GM18505 (cell line): ENCODE results near the gene NDUFAF3.
A peak's percentile ranks its signal among the peaks of the same experiment; 100 is the strongest.

ENCODE experiments used
- ATAC-seq: cut with Tn5 transposase; IDR thresholded peaks from one replicate; pipeline ENCODE4 v1.9.1; 2021; ENCODE audit not compliant: unreplicated experiment
- POLR2A ChIP-seq: IDR thresholded peaks from 4 replicates; pipeline ENCODE4 v1.6.1; 2011; ENCODE audit warnings: borderline replicate concordance; ENCODE audit not compliant: insufficient read depth, insufficient read length; ENCODE audit errors: extremely low read depth

NDUFAF3 gene

GRCh38 chr3:49027634-49028033, 5.7 kb downstream of the NDUFAF3 start:
- peak; percentile 16 for TF ChIP-seq POLR2A
- ATAC-seq, result no peak

GRCh38 chr3:49028298-49028672, 6.4 kb downstream of the NDUFAF3 start:
- ATAC-seq, result no peak
- TF ChIP-seq POLR2A, result no peak

DNA sequence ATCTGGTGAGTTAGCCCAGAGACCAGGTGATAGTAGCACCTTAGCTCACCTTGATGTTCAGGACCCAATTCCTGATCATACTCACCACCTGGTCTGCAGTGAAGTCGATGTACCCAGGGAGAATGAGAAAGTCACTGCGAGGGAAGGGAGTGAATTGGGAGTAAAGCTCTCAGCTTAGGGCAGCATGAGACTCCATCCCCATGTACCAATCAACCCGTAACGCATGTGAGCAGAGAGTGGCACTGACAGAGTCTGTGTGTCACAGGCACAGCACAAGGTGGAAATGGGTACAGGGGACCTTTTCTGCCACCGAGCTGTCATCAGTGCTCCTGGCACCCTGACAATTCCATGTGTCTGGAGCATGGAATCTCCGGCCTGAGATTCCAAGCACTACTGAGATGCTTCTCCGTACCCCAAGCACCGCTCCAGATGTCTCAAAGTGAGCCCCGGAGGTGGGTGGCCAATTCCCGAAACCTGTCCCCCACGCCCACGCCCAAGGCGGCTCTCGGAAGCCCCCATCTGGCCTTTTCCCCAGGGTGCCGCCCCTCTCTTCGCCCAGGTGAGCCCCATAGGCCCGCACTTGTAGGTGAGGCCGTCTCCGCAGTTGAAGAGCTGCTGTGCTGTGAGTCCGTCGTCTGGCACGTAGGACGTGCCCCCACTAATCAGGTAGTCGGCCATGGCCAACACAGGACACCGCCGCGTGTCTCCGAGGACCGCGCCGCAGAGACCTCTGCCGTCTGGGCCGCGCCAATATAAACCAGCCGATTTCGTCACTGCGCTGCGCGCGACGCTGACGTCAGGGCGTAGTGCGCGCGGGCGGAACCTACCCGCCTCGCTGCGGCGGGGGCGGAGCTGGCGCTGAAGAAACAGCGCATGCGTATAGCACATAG, 7.0 kb downstream of the NDUFAF3 start, which contains the start of gene IMPDH2:
Gene IMPDH2, minus strand, starts transcription at position 726 of the 890 bp plus-strand sequence. Its CDS starts 48 bp downstream, at position 678.
- ATAC-seq, result peak; percentile 90
- TF ChIP-seq POLR2A, result peak; percentile 100

GRCh38 chr3:49029563-49029884, 7.6 kb downstream of the NDUFAF3 start:
- no peak for ATAC-seq
- no peak for TF ChIP-seq POLR2A

- ATAC-seq, result no peak
- no peak for TF ChIP-seq POLR2A
Measured at GRCh38 chr3:49030321-49030720, 8.4 kb downstream of the NDUFAF3 start.

- no peak for ATAC-seq
- TF ChIP-seq POLR2A, result no peak
Measured at GRCh38 chr3:49032646-49033304, 10.9 kb downstream of the NDUFAF3 start.

DNA sequence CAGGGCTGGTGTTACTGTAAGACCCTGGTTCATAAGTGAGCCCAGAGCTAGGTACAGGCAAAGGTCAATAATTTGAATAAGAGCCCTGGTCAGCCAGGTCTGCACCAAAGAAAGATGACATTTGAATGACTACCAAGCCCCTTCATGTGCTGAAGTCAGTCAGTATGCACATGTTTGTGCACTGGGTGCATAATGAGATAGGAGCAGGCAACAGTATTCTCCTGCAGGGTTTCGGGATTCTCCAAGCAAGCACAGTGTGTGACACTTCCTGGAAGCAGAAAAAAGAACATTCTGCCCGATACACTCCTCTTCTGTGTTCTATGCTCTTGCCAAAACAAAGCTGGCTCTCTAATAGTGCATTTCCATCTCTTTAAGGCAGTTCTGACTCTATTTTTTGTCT, 12.7 kb downstream of the NDUFAF3 start:
- no peak for ATAC-seq
- no peak for TF ChIP-seq POLR2A

DNA sequence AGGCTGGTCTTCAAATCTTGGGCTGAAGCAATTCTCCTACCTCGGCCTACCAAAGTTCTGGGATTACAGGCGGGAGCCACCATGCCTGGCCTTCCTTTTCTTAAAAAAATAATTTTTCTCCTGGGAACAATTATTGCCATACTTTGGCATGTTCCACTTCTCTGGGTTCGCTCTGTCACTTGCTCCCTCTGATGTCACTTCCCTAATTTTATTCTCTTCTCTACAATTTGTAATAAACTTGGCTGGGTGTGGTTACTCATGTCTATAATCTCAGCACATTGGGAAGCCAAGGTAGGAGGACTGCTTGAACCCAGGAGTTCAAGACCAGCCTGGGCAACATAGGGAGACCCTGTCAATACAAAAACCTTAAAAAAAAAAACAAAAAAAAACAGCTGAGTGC, 13.4 kb downstream of the NDUFAF3 start:
- no peak for TF ChIP-seq POLR2A
- no peak for ATAC-seq

- no peak for ATAC-seq
- no peak for TF ChIP-seq POLR2A
Measured at GRCh38 chr3:49053543-49053942, 31.6 kb downstream of the NDUFAF3 start.

DNA sequence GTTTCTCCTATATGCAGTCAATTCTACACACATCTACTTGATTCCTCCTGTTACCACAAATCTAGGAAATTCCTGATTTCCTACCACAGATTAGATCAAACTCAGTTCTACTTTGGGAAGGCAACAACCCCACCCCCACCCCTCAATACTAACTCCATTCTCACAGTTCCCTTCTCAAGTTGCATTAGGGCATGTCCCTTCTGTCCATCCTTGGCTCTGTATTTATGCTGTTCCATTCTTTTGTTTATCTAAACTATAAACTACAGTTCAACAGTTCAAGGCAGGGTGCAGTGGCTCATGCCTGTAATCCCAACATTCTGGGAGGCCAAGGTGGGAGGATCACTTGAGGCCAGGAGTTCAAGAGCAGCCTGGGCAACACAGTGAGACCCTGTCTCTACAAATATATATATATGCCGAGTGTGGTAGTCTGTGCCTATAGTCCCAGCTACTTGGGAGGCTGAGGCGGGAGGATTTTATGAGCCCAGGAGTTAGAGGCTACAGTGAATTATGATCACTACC, 32.5 kb downstream of the NDUFAF3 start:
- ATAC-seq, result no peak
- TF ChIP-seq POLR2A, result no peak

DNA sequence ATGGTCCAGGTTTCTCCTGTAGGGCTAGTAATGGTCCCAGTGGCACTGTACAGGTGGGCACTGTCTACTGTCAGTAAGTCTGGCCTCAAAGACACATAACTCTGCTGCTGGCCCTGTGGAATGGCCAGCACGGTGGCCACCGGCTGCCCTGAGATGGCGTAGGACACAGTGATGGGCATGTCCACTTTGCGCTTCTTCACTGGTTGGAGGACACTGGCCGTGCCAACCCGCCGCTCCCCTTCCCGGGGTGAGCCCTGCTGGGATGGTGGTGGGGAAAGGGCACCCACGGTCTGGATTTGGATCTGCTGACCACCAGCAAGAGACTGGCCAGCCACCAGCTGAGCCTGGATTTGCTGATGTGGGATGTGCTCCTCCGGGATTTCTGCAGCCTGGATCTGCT, 35.3 kb downstream of the NDUFAF3 start:
- TF ChIP-seq POLR2A, result no peak
- ATAC-seq, result no peak

DNA sequence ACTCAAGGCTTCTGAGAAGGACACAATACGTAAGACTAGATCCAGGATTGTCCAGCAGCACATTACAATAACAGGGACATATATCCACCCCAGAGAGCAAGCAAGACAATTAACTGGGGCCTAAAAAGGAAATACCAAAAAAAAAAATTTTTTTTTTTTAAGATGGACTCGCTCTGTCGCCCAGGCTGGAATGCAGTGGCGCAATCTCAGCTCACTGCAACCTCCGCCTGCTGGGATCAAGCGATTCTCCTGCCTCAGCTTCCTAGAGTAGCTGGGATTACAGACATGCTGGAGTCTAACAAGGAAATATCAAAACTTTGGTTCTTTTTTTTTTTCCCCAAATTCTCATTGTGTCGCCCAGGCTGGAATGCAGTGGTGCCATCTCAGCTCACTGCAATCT, 36.1 kb downstream of the NDUFAF3 start:
- TF ChIP-seq POLR2A, result no peak
- ATAC-seq, result no peak
